ENCODE data around the gene CALML4. TPM values are rescaled to one million over a fixed set of nuclear protein-coding genes. Genes with fewer than 3 reads are reported as not detected.

CALML4 gene
- total and polyA plus RNA-seq, 2 donors (not counting 3 experiments of a cell fraction or from before 2014, with no cell fraction given) = 2.6 to 10.1 TPM

DNA sequence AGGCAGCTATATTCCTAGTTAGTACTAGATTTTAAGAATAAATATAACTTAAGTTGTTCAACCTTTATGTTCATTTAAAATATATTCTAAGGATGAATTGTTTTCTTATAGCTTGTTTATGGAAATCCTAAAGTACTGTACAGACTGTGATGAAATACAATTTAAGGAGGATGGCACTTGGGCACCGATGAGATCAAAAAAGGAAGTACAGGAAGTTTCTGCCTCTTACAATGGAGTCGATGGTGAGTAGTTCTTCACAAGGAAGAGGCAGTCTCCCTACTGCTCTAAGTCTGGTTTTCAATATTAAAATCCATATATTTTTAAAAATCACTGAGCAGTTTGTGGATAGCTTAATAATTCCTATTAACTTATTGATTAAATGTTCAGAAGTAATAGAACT, 29.6 kb downstream of the CALML4 start:
- H3K79me2 ChIP-seq (ENCODE audit: control insufficient read depth, insufficient read depth, low read length) = no peaks in the 10 kb centered on the region
- no peak overlapping the region for H2AFZ ChIP-seq (ENCODE audit: low read depth, low read length)
- H3K36me3 ChIP-seq (ENCODE audit: control insufficient read depth in 2 of 2, extremely low read depth in 1 of 2, insufficient read depth in 2 of 2, low read length in 2 of 2) = peaks cover 2% of the 10 kb centered on the region in 2 experiments
- no peak overlapping the region for H3K4me3 ChIP-seq (replicated peaks in 1 of 3; ENCODE audit: insufficient read depth in 1 of 3, low read depth in 1 of 3, low read length in 3 of 3)
- no peaks in the 10 kb centered on the region for H4K20me1 ChIP-seq (replicated peaks; ENCODE audit: control insufficient read depth, extremely low read depth, insufficient read depth, low read length)
- no peaks in the 10 kb centered on the region for H3K27me3 ChIP-seq (ENCODE audit: control insufficient read depth in 2 of 2, insufficient read depth in 2 of 2, low read length in 2 of 2)
- DNase-seq (ENCODE audit: low read depth, low spot score) = no peak
- H3K27ac ChIP-seq (ENCODE audit: insufficient read depth, low read depth, low read length) = no peak overlapping the region
- intact Hi-C loops (cut with micrococcal nuclease) = no loop called here
- H3K9ac ChIP-seq (replicated peaks; ENCODE audit: extremely low read depth, insufficient read depth, low read length) = no peak overlapping the region
- dilution Hi-C loops (cut with MboI; ENCODE audit: extremely low pct_ligation_motif_present, low sequenced_read_pairs) = no loop called here
- no peak for TF ChIP-seq GATA2 (IDR thresholded peaks at IDR 0.05; ENCODE audit: insufficient read depth, insufficient read length, low read depth, low read length)
- no peak for TF ChIP-seq CTCF (IDR thresholded peaks at IDR 0.05; ENCODE audit: extremely low read depth in 1 of 2, insufficient read depth in 1 of 2, low read depth in 1 of 2, low read length in 2 of 2)
- TF ChIP-seq MYC (IDR thresholded peaks at IDR 0.05; ENCODE audit: low read depth, low read length) = no peak
- TF ChIP-seq MAX (IDR thresholded peaks at IDR 0.05; ENCODE audit: insufficient read depth, insufficient read length) = no peak
- no peak for TF ChIP-seq FOS (IDR thresholded peaks at IDR 0.05; ENCODE audit: borderline replicate concordance, insufficient read depth, low read length)
- TF ChIP-seq POLR2A (IDR thresholded peaks at IDR 0.05; ENCODE audit: low read depth, low read length) = no peak
- TF ChIP-seq JUN (IDR thresholded peaks at IDR 0.05; ENCODE audit: borderline replicate concordance, insufficient read depth, insufficient read length, low read depth) = no peak
- TF ChIP-seq POLR2AphosphoS5 (IDR thresholded peaks at IDR 0.05; ENCODE audit: insufficient read depth, low read depth, low read length) = no peak
- no peak for TF ChIP-seq EZH2 (IDR thresholded peaks at IDR 0.05; ENCODE audit: borderline replicate concordance, low read depth, low read length, severe bottlenecking)
- BruUV-seq (replicated peaks) = no TSS peak
- no peaks in the 10 kb centered on the region for H3K4me1 ChIP-seq (ENCODE audit: control insufficient read depth, extremely low read depth, insufficient read depth, low read length)
- no peak overlapping the region for H3K4me2 ChIP-seq (ENCODE audit: insufficient read depth, low read length)
- no peaks in the 10 kb centered on the region for H3K9me3 ChIP-seq (replicated peaks; ENCODE audit: control insufficient read depth, insufficient read depth, low read length)
- H3K9me1 ChIP-seq (replicated peaks; ENCODE audit: control insufficient read depth, extremely low read depth, insufficient read depth, low read length) = no peaks in the 10 kb centered on the region
- POLR2A ChIA-PET = no interaction called here
- CTCF ChIA-PET = interaction anchor here (1.2 to 2.5 kb wide), 3 partner anchors 12 to 21 kb away, joined by 7 to 9 read pairs (median 8); no protein-coding TSS in a partner anchor
- no peak for FAIRE-seq

Measured in endothelial cell of umbilical vein (primary cell).